Stimulated activated naive CD4-positive, alpha-beta T cell (primary cell): Measurements from ENCODE around the gene BCO2.

ENCODE experiments used
- DNase-seq, 6 experiments: peaks; one replicate each; lab custom pipeline; 2025; lab: John Stamatoyannopoulos, UW

The BCO2 gene

DNA sequence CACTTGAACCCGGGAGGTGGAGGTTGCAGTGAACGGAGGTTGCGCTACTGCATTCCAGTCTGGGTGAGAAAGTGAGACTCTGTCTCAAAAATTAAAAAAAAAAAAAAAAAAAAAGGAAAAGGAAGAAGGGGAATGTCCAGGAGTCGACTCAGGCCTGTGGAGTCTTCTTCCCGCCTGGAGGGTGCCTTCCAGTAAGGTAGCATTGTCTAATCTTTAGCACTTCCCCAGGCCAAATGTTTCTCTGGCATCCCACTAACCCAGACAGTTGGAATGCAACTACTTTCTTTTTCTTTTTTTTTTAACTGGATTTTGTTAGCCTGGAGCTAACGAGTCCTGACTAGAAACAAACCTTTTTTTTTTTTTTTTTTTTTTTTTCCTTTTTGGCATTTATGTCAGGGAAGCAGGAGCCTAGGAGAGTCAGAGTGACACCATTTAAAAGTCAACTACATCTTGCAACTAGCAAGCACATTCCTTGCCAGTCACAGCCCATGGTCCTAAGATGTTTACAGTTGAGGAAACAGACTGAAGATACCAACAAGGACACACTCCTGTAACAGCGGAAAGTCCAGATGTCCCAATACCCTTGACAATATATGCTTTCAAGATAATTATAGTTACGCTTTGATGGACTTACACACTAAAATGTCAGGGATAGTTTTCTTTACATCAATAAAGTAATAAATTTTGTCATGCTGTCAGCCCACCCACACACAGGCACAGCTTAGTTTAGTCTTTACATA lies 74.7 kb downstream of the BCO2 start:
- DNase-seq, result no peak

DNA sequence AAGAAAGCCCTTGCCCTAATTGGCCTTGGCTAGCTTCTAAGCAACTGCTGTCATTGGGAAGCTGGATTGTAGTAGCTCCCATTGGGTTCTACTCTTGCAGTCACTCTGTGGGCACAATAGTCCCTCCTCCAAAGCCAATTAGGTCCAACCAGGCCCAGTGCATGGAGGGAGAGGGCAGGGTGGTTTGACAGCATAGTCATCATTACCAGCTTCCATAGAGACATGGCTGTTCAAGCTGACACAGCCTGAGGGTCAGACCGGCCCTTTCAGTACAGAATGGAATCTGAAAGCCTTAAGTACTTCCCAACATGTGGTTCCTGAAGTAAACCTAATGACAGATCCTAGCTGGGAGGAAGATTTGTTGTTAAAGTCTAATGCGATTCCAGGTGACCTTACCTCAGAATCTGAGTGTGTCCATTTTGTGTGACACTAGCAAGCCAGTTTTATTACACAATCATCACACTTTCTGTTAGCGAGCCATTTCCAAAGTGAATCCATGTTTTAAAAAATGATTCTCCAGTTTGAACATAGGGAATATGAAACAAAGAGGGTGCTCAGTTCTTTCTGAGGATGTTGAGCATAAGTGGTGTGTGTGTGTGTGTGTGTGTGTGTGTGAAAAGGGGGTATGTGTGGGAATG lies 78.4 kb downstream of the BCO2 start:
- DNase-seq, result no peak

DNA sequence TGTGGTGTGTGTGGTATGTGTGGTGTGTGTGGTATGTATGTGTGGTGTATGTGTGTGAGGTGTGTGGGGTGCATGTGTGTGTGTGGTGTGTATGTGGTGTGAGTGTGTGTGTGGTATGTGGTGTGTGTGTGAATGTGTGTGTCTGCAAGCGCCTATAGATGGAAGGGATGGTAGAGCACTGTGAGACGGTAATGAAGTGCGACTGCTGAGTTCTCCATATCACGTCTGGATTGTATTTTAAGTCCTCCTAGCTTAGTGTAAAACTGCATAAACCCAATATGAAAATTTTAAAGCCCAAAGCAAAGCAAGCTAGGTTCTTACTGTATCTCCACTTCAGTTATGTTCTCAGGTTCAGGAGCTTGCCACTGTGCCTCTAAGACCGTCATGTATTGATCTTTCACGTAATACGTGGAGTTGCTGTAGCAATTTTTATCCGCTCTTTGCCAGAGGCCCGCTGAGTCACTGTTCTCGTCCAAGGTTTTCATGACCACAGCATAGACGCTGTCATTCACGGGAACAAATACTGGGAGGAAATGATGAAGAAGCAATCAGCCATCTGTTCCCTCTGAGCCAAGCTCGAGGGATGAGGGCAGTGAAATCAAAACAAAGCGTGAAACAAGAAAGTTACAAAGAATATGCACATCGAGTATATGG lies 79.9 kb downstream of the BCO2 start:
- no peak for DNase-seq

DNA sequence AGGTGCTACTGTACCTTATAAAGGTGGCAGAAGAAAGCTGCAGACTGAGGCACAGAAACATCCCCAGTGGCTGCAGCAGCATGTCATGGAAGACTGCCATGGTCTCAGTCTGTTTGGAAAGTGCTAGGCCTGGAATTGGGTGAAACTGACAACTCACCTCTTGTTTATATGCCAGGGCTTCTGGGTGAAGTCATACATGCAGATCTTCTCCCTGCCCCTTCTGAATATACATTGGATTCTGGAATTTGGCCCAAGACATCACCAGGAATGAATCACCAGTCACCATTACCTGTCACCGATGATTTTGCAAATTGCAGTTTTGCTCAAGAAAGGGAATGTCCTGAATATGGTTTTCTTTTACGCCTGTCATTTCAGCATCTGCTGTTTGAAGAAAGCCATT lies 85.2 kb downstream of the BCO2 start, which contains the start of gene PLET1:
PLET1 (minus strand) TSS at position 371 of the 400 bp plus-strand sequence; CDS start at position 100, 271 bp downstream.
- DNase-seq, result no peak

DNA sequence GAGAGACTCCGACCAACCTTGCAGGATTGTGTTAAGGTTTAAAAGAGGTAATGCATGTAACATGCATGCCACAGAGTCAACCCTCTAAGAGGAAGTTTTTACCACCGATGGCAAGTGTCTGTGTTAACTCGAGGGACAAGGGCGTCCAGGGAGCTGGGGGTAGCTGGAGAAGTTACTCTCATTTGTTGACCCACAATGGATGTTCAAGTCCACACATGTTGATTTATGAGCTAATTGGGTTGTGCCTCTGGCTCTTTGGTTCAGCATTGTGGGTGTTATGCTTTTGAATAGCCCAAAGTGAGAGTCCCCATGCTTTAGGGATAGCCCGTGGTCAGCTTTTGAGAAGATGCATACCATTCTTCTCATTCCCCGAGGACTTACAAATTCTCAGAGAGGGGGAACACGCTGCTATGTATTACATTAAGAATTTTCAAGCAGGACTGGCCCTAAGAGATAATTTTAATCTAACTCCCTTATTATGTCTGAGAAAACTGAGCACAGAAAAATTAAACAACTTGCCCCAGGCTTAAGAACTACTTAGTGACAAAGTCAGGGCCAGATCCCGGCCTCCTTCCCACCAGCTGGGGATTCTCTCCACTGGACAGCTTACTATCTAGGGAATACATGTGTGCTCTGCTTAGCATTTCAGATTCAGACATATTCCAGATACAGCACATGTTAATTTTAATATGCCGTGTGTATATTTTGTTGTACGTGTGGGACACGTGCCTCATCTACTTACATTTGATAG lies 90.5 kb downstream of the BCO2 start:
- DNase-seq, result no peak

DNA sequence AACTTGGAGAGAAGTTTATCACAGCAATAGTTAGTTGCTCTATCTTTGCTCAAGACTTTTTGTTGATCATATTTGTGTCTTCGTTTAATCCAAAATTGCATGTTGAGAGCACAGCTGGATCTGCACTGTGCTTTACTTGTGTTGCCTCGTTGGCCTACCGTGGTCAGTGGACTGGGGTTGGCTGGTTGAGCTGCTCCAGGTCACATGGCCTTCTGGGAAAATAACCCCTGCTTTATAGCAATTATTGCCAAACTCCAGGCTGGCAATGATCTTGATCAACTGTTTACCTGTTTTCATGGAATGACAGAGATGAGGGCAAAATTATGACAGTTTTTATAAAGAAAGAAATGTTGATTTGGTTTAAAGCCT lies 91.1 kb downstream of the BCO2 start:
- DNase-seq, result no peak

DNA sequence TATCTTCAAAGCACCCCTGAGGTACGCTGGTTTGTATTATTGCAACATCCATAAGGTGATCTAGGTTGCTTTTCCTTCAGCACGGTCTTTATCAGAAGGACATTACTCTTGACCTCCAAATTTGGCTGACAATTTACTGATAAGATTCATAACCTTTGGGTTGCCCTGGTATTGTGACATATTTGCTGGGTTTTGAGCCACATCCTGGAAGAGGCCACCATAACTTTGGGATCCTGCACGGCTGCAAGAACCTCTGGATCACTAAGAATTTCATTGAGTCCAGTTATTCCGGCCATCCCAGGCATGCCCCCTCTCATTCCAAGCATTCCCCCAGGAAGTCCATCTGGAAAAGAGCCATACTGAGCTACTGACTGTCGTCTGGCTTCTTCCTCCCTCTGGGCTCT lies 91.9 kb downstream of the BCO2 start:
- DNase-seq, result no peak

DNA sequence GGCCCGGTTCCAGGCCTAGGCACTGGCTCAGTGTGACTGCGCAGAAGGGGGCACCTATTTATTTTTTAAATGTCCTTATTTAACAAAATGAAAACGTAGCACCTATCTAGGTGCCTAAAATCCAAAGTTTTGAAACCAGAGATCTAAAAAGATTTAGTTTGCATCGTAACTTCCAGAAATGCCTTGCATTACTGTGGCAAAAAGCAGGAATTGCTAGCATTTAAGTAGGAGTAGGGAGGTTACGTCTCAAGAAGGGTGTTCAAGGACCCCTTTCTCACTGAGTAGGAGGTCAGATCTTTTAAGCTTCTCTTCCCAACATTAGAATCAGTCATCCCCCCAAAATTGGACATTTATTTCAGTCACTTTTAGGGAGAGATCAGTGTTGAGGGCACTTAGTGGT lies 93.1 kb downstream of the BCO2 start:
- no peak for DNase-seq
